ENCODE data around the gene GCC1.

Gene GCC1, protein sequence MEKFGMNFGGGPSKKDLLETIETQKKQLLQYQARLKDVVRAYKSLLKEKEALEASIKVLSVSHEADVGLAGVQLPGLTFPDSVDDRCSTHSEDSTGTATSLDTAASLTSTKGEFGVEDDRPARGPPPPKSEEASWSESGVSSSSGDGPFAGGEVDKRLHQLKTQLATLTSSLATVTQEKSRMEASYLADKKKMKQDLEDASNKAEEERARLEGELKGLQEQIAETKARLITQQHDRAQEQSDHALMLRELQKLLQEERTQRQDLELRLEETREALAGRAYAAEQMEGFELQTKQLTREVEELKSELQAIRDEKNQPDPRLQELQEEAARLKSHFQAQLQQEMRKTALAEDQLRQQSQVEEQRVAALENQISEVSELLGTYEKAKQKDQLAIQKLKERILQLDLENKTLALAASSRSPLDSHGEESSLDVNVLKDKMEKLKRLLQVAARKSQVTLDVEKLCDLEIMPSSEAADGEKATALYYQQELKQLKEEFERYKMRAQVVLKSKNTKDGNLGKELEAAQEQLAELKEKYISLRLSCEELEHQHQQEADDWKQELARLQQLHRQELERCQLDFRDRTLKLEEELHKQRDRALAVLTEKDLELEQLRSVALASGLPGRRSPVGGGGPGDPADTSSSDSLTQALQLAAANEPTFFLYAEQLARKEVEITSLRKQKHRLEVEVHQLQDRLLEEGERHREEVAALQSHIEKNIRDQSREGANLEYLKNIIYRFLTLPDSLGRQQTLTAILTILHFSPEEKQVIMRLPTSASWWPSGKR

DNA sequence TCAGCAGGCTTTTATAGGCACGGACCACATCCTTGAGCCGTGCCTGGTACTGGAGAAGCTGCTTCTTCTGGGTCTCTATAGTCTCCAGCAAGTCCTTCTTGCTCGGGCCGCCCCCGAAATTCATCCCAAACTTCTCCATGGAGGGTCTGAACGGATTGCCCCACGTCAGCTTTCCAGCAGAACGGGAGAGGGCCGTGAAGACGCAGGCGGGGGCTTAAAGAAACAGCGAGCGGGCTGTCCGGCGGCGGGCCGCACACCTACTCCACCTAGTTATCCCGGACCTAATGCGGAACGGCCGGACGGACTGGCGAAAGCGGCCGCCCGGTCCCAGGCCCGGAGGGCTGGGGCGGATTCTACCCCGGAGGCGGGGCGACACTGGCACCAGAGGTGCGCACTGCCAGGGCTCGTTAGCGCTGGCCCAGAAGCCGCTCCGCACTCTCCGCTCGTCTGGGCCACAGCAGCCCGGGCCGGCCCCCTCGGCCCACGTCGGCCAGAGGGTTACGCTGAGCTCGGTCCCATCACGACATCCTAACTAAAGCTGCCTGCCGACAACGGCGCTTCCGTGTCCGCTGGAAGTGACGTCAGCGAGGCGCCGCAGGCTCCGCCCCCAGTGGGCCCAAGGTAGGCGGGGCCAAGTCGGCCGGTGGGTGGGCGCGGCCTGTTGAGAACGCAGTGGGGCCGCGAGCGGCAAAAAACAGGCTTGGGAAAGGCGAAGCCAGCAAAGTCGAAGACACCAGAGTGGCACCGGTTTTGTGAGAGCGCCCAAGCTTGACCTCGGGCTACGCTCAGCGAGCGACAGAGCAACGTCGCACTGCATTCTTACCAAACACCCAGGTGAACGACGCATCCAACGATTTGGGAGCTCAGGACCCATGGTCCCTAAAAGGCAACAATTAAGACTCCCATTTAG is at the start of gene GCC1:
GCC1 (minus strand) TSS at position 553 of the 910 bp plus-strand sequence; CDS start at position 139, 414 bp downstream.
- H3K36me3 ChIP-seq (ENCODE audit: control insufficient read depth, insufficient read depth, low read length): peaks cover 18% of the 10 kb centered on the region
- peak within 1 kb of the TSS; percentile 71 for H3K4me3 ChIP-seq (ENCODE audit: low read length)
- H3K27me3 ChIP-seq (ENCODE audit: control insufficient read depth, insufficient read depth, low read length): no peaks in the 10 kb centered on the region
- peak within 1 kb of the TSS; percentile 84 for H3K27ac ChIP-seq (ENCODE audit: low read depth, low read length)
- H3K9ac ChIP-seq (ENCODE audit: low read length): peak within 1 kb of the TSS; percentile 25
- H3K4me1 ChIP-seq (ENCODE audit: control insufficient read depth, insufficient read depth, low read length): peaks cover 40% of the 10 kb centered on the region

DNA sequence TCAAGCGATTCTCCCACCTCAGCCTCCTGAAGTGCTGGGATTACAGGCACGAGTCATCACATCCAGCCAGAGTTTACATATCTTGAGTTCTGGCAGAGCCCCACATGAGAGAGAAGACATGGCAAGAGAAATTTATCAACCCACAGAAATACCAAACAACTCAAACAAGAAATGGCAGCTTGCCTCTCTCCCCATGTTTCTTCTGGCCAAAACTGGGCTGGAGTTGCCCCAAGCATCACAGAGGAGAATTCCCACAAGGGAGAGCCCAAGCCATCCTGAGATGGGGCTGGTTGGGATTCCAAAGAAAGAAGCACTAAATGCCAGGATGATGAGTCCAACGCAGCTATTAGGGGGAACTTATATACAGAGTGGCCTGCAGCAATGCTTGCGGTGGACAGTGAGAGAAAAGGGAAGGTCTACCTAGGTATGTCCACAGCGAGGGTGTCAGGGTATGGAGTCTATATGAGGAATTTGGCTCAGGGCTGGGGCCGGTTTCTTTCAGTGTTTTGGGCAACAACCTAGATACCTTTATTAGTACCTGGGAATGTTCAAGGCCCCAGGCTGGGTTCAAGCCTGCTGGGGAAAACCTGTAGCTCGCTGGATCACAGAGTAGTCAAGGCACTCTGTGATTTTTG is 47.0 kb upstream of the GCC1 start:
- Histone ChIP-seq H3K4me1 (ENCODE audit: control insufficient read depth, insufficient read depth, low read length) (no peaks in the 10 kb centered on the region), H3K36me3 (ENCODE audit: control insufficient read depth, insufficient read depth, low read length) (no peaks in the 10 kb centered on the region), H3K27ac (ENCODE audit: low read depth, low read length) (no peak overlapping the region), H3K9ac (ENCODE audit: low read length) (no peak overlapping the region), H3K4me3 (ENCODE audit: low read length) (no peak overlapping the region), H3K27me3 (ENCODE audit: control insufficient read depth, insufficient read depth, low read length) (no peaks in the 10 kb centered on the region)

DNA sequence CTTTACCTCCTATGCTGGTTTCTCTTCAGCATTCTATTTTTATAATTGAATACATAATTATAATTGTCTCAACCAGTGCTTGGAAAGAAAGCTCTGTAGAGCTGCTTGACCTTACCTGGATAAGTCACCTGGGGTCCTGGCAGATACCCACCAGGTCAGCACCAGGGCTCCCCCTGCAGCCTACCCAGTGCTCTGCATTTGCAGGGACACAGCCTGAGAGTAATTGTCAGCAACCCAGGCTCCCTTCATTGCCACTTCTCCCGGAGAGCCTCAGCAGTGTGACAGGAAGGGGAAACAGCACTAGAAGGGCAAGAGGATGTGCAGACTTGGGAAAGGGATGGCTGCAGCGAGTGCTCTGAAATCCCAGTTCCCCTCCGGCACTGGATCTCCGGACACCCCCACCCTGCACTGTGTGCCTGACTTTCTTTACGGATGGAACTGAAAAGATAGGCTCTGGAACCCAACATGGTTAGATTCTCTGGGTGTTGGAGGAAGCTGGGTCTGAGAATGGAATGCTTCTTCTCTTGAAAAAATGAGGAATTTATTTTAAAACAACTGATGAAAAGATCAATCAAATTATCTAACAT is 44.0 kb upstream of the GCC1 start:
- Histone ChIP-seq H3K9ac (ENCODE audit: low read length) (no peak overlapping the region), H3K4me1 (ENCODE audit: control insufficient read depth, insufficient read depth, low read length) (no peaks in the 10 kb centered on the region), H3K27me3 (ENCODE audit: control insufficient read depth, insufficient read depth, low read length) (no peaks in the 10 kb centered on the region), H3K36me3 (ENCODE audit: control insufficient read depth, insufficient read depth, low read length) (no peaks in the 10 kb centered on the region), H3K27ac (ENCODE audit: low read depth, low read length) (no peak overlapping the region), H3K4me3 (ENCODE audit: low read length) (no peak overlapping the region)

DNA sequence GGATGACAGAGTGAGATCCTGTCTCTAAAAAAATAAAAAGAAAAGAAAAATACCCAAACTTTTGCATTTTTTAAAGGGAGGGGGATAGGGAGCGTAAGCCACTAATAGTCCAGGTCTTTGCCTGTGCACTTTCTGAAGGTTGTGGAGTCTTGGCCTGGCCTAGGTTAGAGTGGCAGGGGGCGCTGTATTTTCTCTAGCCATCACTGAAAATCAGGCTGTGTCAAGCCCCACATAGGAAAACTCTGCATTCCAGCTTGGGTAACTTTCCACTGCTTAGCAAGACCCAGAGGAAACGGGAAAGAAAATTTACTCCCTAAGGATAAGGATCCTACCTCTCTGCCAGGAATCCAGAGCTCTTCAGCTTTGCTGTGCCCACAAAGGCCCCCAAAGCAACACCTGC is 43.0 kb upstream of the GCC1 start:
- no peak overlapping the region for H3K27ac ChIP-seq (ENCODE audit: low read depth, low read length)
- no peaks in the 10 kb centered on the region for H3K4me1 ChIP-seq (ENCODE audit: control insufficient read depth, insufficient read depth, low read length)
- no peaks in the 10 kb centered on the region for H3K36me3 ChIP-seq (ENCODE audit: control insufficient read depth, insufficient read depth, low read length)
- no peak overlapping the region for H3K9ac ChIP-seq (ENCODE audit: low read length)
- no peaks in the 10 kb centered on the region for H3K27me3 ChIP-seq (ENCODE audit: control insufficient read depth, insufficient read depth, low read length)
- no peak overlapping the region for H3K4me3 ChIP-seq (ENCODE audit: low read length)

DNA sequence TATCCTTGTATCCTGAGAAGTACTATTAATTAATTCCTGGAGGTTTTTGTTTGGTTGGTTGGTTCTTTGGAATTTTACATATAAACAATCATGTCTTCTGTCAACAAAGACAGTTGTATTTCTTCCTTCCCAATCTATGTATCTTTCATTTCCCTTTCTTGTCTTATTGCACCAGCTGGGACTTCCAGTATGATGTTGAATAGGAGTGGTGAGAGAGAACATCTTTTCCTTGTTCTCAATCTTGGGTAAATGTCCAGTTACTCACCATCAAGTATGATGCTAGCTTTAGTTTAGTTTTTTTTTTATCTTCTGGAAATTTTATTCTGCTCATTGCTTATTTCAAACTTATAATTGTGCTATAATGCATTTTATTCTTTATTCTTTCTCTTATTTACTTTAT is 39.9 kb upstream of the GCC1 start:
- Histone ChIP-seq H3K4me1 (ENCODE audit: control insufficient read depth, insufficient read depth, low read length) (no peaks in the 10 kb centered on the region), H3K4me3 (ENCODE audit: low read length) (no peak overlapping the region), H3K27ac (ENCODE audit: low read depth, low read length) (no peak overlapping the region), H3K36me3 (ENCODE audit: control insufficient read depth, insufficient read depth, low read length) (no peaks in the 10 kb centered on the region), H3K9ac (ENCODE audit: low read length) (no peak overlapping the region), H3K27me3 (ENCODE audit: control insufficient read depth, insufficient read depth, low read length) (no peaks in the 10 kb centered on the region)

DNA sequence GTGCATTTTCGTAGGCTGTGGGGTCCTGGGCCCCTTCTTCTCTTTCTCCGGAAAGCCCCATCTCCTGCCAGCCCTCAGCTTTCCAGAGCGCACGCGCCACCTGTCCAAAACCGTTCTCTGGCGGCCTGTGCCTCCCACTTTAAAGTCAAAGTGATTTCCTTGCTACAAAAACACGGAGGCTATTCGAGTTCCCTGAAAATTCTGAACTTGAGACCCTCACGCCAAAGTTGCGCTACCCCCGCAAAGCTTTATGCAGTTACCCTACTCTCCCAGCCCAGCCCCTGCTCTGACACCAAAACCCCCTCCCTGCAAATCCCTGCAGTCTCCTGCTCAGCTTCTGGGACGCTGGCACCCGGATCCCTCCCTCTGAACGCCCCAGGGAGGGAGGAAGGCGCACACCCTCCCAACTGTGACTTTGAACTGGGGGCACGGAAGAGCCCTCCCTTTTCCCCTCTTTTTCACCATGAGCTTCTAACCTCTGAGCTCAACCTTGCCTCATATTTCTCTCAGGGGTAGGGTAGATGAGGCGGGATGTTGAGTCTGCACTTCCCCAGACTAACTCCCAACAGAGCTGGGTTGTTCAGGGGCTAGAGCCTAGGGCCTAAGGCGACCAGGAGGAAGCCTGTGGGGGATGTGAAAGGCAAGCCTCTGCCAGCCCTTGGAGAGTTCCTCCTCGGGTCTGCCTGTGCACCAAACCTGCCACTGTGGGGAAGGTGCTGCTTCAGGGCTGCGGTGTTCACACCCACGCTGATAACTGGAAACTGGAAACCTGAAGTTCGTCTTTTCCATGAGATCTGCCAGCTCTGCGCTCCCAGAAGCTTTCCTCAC is 35.2 kb upstream of the GCC1 start:
- no peaks in the 10 kb centered on the region for H3K4me1 ChIP-seq (ENCODE audit: control insufficient read depth, insufficient read depth, low read length)
- no peak overlapping the region for H3K4me3 ChIP-seq (ENCODE audit: low read length)
- no peak overlapping the region for H3K9ac ChIP-seq (ENCODE audit: low read length)
- H3K36me3 ChIP-seq (ENCODE audit: control insufficient read depth, insufficient read depth, low read length): no peaks in the 10 kb centered on the region
- peaks cover 5% of the 10 kb centered on the region for H3K27me3 ChIP-seq (ENCODE audit: control insufficient read depth, insufficient read depth, low read length)
- no peak overlapping the region for H3K27ac ChIP-seq (ENCODE audit: low read depth, low read length)

DNA sequence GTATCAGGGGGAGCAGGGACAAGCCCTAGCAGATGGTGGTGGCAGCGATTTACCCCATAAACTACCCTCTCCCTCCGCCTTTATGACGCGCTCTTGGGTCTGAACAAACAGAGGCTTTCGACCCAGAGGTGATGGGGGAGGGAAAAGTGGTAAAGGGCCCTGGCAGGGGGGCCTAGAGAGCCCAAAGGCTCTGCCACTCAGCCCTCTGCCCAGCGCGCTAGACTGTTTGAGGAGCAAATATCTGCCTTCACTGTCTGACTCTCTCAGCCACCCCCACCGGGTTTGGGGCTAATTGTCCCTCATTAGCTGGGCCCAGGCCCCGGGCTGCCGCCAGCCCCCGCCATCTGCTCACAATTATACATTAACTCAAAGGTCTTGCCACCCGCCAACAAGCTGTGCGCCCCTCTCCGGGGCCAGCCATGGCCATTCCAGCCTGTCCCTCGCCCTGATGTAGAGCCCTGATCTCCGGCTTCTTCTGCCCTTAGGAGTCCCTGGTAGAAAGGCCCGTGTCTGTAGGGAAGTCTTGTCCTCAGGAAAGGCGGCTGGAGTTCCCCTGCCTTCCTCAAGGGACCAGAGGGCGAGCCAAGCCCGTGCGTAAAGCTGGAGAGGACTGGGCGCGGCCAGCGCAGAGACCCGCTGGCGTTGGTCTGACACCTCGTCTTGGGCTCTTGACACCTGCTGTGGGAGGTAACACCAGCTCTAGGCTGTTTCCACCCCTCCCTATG is 34.4 kb upstream of the GCC1 start:
- Histone ChIP-seq H3K4me1 (ENCODE audit: control insufficient read depth, insufficient read depth, low read length) (no peaks in the 10 kb centered on the region), H3K36me3 (ENCODE audit: control insufficient read depth, insufficient read depth, low read length) (no peaks in the 10 kb centered on the region), H3K27me3 (ENCODE audit: control insufficient read depth, insufficient read depth, low read length) (peaks cover 12% of the 10 kb centered on the region), H3K27ac (ENCODE audit: low read depth, low read length) (no peak overlapping the region), H3K9ac (ENCODE audit: low read length) (no peak overlapping the region), H3K4me3 (ENCODE audit: low read length) (no peak overlapping the region)

DNA sequence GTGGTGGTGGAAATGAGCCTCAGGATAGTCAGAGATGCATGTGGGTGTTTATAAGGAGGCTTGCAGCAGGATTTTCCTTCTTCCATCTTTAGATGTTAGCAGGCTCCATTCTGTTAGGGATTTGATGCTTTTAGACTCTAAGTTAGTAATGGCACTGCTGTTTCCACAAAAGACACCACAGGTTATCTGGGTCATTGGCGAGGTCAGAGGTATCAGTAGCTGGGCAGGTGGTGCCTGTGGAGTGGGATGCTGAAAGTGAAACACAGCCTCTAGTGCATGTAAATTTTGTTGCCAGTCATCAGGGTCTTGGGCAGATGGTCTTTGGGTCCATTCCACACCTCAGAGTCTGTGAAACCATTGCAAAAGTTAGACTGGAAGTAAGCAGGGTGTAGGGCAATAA is 33.4 kb upstream of the GCC1 start:
- Histone ChIP-seq H3K27ac (ENCODE audit: low read depth, low read length) (no peak overlapping the region), H3K4me3 (ENCODE audit: low read length) (no peak overlapping the region), H3K27me3 (ENCODE audit: control insufficient read depth, insufficient read depth, low read length) (peaks cover 12% of the 10 kb centered on the region), H3K9ac (ENCODE audit: low read length) (no peak overlapping the region), H3K4me1 (ENCODE audit: control insufficient read depth, insufficient read depth, low read length) (no peaks in the 10 kb centered on the region), H3K36me3 (ENCODE audit: control insufficient read depth, insufficient read depth, low read length) (no peaks in the 10 kb centered on the region)

DNA sequence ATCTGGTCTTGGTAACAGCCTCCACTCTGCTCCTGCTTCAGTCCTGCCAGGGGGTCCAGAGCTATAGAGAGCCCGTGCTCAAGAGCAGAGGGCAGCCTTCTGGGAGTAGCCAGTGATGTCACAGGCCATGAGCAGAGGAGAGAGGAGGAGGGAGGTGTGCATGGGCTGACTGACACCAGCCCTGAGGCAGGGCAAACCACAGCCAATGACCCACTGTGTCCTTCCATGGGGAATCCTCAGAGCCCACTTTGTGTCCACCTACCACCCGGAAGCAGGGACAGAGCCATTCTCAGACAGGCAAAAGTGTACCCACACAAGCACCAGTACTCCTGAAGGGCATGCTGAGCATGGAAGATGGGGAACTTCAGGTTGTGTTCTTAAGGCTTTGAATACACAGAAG is 32.6 kb upstream of the GCC1 start, which contains the start of gene PAX4:
PAX4 (minus strand) TSS at position 101 of the 400 bp plus-strand sequence. CDS start 2,214 bp downstream, outside the sequence.
- H3K4me3 ChIP-seq (ENCODE audit: low read length): no peak within 1 kb of the TSS
- no peak within 1 kb of the TSS for H3K27ac ChIP-seq (ENCODE audit: low read depth, low read length)
- H3K36me3 ChIP-seq (ENCODE audit: control insufficient read depth, insufficient read depth, low read length): no peaks in the 10 kb centered on the region
- H3K9ac ChIP-seq (ENCODE audit: low read length): no peak within 1 kb of the TSS
- H3K4me1 ChIP-seq (ENCODE audit: control insufficient read depth, insufficient read depth, low read length): no peaks in the 10 kb centered on the region
- H3K27me3 ChIP-seq (ENCODE audit: control insufficient read depth, insufficient read depth, low read length): peaks cover 12% of the 10 kb centered on the region

DNA sequence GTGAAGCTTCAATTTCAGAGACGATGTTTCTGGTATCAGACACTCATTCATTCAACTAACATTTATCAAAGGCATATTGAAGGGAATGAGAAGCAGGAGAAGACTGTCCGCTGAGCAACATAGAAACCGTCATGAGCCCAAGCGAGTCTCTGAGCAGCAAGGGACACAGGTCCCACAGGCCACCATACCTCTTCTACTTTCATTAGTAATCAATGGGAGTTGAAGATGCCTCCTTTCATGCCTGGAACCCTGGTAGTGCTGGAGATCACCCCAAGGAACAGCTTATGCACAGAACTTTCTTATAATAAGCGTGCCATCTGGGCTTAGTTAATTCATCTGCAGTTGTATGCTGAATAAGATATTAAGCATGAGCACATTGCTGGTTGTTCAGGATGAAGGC is 31.3 kb upstream of the GCC1 start:
- no peaks in the 10 kb centered on the region for H3K4me1 ChIP-seq (ENCODE audit: control insufficient read depth, insufficient read depth, low read length)
- no peaks in the 10 kb centered on the region for H3K36me3 ChIP-seq (ENCODE audit: control insufficient read depth, insufficient read depth, low read length)
- H3K27ac ChIP-seq (ENCODE audit: low read depth, low read length): no peak overlapping the region
- H3K27me3 ChIP-seq (ENCODE audit: control insufficient read depth, insufficient read depth, low read length): peaks cover 12% of the 10 kb centered on the region
- no peak overlapping the region for H3K9ac ChIP-seq (ENCODE audit: low read length)
- H3K4me3 ChIP-seq (ENCODE audit: low read length): no peak overlapping the region
